Activated T-cell treated with anti-CD3 and anti-CD28 coated beads for 48 hours (primary cell): ENCODE results near the gene KIAA0319L.
"Not testable (repeated sequence)": the region's sequence is repeated elsewhere in the genome, so short reads cannot be mapped to it uniquely, and the experiment has no call there.

Experiments
- DNase-seq: peaks from one replicate; pipeline ENCODE4 v3.0.0-alpha.2; 2020; ENCODE audit warnings: low read depth

KIAA0319L gene

DNA sequence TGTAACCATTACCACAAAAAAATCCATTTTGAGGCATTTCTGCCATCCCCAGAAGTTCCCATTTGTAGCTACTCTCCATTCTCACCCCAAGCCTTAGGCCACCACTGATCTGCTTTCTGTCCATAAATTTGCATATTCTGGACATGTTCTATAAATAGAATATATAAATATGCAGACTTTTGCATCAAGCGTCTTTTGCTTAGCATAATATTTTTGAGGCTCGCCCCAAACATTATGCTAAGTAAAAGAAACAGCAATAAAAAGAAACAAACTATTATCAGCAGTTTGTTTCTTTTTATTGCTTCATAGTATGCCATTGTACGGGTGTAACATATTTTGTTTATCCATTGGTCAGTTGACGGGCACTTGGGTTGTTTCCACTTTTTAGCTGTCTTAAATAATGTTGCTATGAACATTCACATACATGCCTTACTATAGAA lies 23.8 kb upstream of the KIAA0319L start:
- no peak for DNase-seq

DNA sequence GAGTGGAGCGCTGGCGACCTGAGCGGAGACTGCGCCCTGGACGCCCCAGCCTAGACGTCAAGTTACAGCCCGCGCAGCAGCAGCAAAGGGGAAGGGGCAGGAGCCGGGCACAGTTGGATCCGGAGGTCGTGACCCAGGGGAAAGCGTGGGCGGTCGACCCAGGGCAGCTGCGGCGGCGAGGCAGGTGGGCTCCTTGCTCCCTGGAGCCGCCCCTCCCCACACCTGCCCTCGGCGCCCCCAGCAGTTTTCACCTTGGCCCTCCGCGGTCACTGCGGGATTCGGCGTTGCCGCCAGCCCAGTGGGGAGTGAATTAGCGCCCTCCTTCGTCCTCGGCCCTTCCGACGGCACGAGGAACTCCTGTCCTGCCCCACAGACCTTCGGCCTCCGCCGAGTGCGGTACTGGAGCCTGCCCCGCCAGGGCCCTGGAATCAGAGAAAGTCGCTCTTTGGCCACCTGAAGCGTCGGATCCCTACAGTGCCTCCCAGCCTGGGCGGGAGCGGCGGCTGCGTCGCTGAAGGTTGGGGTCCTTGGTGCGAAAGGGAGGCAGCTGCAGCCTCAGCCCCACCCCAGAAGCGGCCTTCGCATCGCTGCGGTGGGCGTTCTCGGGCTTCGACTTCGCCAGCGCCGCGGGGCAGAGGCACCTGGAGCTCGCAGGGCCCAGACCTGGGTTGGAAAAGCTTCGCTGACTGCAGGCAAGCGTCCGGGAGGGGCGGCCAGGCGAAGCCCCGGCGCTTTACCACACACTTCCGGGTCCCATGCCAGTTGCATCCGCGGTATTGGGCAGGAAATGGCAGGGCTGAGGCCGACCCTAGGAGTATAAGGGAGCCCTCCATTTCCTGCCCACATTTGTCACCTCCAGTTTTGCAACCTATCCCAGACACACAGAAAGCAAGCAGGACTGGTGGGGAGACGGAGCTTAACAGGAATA lies 20.1 kb upstream of the KIAA0319L start:
- peak; percentile 41 for DNase-seq

DNA sequence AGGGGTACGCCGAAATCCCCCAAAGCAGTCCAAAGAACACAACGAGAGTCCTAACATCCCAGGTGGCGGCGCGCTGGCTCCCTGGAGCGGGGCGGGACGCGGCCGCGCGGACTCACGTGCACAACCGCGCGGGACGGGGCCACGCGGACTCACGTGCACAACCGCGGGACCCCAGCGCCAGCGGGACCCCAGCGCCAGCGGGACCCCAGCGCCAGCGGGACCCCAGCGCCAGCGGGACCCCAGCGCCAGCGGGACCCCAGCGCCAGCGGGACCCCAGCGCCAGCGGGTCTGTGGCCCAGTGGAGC lies 19.5 kb upstream of the KIAA0319L start:
- DNase-seq = not testable (repeated sequence)

DNA sequence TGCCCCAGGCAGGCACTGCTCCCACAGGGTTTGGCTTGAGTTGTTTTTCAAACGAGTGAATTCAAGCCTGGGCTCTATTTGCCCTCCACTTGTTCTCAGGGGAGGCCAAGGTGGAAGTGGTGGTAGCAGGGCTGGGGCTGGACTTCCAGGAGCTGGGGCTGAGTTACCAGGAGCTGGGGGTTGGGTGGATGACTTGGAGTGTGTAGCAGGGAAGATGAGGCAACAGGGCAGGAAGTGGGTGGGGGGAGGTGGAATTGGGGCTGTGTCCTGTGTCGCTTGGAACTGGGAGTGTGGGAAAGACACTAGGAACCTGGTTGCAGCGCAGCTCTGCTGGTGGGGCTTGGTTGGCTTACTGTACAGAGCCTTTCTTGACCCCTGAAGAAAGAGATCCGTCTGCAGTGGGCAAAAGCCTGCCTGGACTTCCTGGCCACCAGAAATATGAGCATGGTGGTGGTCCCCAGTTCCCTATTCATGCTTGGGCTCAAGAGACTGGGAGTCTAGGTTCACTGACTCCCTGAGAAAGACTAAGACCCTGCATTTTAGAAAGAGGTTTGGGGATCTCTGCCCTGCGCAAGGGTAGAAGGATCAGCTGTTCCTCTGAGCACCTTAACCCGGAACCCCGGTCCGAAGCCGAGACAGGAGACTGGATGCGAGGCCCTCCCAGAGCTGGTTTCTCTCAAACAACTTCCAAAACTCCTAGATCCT lies 19.0 kb upstream of the KIAA0319L start:
- DNase-seq = no peak

DNA sequence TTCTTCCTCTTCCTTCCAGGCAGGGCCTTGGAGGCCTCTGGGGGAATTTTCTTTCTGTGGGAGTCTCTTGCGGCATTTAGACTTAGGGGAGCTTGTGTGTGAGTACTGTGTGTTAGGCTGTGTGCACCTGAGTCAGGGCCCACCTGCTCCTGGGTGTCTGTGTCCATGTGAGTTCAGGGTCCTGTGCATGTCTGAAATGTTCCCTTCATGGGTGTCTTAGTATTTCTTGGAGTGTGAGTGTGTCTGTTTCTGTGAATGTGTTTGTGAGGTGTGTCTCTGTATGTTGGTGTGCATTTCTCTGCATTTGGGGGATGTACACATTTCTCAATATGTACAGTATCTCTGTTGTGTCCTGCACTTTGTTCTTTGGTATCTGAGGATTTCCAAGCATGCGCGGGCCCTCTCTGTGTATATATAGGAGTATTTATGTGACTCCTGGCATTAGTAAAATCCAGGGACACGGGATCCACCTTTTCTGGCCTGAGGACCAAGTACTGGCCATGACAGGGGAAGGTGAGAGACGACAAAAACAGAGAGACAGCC lies 18.3 kb upstream of the KIAA0319L start:
- no peak for DNase-seq

DNA sequence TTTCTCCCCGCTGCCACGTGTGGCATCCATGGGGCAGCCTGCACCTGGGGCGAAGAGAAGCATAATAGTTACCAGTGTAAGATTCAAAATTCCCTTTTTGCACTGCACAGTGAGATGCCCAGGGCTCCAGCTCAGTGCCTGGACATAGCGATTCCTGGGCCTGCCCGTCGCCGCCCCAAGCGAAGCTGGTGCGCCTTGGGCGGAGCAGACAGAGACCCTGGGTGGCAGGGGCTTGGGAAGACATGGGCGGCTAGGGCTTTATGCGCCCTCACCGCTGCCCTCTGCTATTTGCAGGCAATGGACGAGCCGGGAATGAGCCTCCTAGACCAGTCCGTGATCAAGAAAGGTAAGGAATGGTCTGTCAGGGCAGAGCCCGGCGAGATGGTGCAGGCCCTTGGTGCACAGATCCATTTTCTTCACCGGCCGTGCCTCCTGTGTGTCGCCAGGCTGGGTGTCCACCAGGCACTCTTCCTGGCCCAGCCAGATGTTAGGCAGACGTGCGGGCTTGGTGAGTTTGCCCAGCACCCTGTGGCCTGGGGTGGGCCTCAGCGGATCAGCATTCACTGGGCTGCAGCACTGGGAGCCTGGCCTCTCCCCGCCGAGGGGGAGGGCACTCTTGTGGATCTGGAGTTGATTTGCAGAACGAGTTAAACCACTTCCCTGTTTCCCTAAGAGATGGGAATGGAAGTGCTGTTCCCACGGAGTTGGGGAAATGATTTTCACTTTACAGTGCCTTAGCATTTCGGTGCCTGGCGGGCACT lies 17.6 kb upstream of the KIAA0319L start:
- no peak for DNase-seq

DNA sequence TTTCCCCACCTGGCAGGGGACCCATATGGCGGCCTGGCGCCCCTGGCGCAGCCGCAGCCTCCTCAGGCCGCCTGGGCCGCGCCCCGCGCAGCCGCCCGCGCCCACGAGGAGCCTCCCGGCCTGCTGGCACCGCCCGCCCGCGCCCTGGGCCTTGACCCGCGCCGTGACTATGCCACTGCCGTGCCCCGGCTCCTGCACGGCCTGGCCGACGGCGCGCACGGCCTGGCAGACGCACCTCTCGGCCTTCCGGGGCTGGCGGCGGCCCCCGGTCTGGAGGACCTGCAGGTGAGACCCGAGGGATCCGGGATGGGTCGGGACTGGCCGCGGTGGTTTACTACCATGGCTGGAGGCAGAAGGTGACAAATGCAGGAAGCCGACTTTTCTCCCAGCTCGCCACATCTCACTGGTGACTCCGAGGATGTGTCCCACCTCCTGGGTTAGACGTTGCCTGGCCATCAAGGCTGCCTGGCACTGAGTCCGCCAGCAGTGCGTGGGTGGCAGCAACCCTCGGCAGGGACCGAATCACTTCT lies 17.0 kb upstream of the KIAA0319L start:
- DNase-seq = no peak

DNA sequence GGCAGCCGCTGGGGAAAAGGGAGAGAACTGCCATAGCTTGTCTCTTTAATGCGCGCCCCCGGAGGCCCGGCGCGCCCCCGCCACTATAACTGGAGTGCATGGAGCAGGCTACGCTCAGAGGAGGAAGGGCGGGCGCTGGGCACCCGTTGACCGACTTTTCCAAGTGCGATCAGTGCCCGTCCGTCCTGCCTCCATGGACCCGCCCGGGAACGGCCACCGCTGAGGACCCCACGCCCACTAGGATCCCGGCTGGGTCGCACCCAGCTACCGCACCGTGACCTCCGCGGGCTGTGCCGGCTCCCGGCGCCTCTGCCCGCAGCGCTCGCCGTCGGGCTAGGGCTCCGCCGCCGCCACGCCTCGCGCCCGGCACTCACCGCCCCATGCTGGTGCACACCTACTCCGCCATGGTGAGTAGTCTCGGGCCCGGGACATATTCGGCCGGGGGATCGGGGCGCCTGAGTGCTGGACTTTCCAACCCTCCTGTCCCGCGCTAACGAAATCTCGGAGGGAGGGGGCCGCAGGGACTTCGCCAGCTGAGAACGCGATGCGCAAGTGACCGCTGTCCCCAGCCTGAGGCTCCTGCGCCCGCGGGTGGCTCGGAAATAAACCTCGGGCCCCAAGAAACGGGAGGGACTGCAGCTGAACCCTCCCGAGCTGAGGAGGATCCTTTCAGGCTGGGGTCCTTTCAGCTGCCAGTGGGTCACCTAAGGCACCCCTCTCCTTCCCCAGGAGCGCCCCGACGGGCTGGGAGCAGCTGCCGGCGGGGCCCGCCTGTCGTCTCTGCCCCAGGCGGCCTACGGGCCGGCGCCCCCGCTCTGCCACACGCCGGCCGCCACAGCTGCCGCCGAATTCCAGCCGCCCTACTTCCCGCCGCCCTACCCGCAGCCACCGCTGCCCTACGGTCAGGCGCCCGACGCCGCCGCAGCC lies 16.3 kb upstream of the KIAA0319L start, which contains the start of gene TFAP2E:
Gene TFAP2E, plus strand, starts transcription at position 117 of the 927 bp plus-strand sequence. Its CDS starts 264 bp downstream, at position 381.
- no peak for DNase-seq

DNA sequence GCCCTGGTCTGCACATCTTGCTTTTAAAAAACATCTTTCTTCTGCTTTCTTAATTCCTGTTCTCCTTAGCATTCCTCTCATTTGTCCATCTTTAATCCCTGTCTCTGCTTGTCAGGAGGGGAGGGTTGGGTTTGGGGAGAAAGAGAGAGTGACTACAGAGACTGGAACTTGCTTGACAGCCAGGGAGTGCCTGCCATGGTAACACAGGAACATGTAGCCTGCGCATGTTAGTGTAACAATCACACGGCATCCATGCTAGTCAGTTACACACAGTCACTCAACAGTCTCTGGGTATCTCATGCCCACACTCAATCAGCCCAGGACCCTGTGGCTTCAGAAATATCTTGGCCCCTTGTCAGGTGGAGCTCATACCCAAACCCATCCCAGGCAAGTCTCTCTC lies 15.1 kb upstream of the KIAA0319L start:
- no peak for DNase-seq

DNA sequence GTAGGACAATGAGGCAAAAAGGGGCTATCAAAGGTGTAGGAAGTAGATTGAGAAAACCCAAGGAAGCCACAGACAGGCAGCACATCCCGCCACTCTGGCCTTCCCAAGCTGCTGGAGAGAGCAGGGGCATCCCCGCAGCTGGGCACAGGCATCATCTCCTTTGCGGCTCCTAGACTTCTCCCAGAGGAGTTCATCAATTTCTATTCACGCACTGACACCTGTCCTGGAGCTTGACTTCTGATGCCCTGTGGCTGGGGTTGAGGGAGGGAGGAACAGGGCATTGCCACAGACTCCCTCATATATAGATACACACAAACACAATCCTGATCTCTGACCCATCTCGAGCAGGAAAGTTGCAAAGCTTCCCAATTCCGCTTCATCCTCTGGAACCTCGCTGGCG lies 14.1 kb upstream of the KIAA0319L start:
- DNase-seq = no peak

DNA sequence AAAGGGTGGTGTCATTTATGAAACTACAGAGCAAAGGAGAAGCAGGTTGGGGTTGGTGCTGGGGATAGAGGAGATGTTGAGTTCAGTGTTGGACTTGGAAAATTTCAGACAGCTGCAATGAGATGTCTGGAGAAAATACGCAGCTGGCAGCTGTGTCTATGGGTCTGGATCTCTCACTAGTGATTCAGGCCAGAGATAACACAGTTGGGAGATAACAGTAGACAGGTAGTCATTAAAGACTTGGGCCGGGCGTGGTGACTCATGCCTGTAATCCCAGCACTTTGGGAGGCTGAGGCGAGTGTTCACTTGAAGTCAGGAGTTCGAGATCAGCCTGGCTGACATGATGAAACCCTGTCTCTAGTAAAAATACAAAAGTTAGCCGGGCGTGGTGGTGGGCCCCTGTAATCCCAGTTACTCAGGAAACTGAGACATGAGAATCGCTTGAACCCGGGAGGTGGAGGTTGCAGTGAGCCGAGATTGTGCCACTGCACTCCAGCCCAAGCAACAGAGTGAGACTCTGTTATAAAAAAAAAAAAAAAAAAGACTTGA lies 13.5 kb upstream of the KIAA0319L start:
- no peak for DNase-seq

DNA sequence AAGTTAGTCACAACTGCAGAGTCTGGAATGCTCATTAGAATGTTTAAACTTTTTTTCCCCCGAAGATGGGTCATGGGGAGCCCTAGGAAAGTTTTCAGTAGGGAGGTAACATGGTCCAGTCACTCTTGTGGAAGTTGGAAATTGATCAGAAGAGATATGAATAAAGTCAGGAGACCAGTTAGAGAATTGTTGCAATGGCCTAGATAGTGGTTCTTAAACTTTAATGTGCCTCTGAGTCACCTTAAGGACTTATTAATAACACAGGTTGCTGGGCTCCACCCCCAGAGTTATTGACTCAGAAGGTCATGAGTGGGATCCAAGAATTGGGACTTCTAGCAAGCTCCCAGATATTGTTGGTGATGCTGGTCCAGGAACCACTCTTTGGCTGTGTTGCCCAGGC lies 12.7 kb upstream of the KIAA0319L start:
- no peak for DNase-seq

DNA sequence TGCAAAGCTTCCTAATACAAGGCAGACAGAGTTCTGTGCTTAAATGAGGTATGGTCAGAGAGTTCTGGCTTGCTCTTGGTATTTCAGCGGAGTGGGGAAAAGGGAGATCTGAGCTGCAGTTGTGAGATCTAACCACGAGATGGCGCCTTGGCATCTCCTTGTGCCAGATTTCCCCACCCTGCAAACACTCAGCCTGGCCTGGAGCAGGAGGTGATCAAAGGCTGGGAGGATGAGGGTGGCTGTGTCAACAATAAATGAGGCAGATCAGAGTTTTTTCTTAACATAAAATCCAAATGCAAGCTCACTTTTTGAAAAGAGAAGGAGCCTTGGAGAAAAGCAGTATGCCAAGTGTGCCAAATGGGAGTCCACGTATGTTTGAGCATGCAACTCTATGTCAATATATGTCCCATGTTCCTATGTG lies 11.8 kb upstream of the KIAA0319L start:
- DNase-seq = peak; percentile 48

DNA sequence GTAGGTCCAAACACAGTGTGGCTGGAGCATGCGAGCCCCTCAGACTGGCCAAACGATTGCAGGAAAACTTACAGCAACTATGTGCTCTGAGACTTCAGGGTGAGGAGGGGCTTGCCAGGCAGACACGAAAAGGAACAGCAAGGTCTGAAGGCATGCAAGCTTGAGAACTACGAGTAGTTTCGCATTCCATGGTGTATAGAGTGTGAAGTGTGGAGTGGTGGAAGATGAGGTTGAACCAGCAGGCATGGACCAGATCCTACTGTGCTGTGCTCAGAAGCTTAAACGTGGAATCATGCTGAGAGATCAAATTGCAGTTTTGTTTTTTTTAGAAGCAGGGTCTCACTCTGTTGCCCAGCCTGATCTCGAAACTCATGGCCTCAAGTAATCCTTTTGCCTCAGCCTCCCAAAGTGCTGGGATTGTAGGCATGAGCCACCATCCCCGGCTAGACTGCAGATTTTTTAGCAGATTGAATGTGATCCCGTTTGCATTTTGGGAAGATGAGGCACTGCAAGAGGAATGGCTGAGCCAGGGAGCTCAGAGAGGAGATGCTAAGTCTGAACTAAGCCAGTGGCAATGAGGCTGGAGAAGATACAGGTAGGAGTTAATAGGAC lies 10.8 kb upstream of the KIAA0319L start:
- DNase-seq = no peak

DNA sequence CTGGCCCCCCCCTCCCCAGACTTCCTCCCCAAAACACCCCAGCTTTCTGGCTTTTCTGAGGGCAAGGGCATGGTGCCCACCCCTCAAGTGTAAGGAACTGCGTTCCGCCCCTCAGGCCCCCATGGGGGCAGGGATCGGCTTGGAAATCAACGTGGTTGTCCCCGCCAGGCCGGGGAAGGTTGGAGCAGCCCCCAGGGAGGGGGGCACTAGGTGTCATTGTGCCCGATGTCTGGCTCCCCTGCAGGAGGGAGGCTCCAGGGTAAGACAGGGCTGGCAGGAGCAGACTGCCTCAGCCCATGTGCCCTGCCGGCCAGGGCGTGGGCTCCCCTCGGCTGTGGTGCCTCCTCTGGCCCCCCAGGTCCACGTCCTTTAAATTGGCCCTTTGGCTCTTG lies 8.5 kb upstream of the KIAA0319L start:
- DNase-seq = no peak

DNA sequence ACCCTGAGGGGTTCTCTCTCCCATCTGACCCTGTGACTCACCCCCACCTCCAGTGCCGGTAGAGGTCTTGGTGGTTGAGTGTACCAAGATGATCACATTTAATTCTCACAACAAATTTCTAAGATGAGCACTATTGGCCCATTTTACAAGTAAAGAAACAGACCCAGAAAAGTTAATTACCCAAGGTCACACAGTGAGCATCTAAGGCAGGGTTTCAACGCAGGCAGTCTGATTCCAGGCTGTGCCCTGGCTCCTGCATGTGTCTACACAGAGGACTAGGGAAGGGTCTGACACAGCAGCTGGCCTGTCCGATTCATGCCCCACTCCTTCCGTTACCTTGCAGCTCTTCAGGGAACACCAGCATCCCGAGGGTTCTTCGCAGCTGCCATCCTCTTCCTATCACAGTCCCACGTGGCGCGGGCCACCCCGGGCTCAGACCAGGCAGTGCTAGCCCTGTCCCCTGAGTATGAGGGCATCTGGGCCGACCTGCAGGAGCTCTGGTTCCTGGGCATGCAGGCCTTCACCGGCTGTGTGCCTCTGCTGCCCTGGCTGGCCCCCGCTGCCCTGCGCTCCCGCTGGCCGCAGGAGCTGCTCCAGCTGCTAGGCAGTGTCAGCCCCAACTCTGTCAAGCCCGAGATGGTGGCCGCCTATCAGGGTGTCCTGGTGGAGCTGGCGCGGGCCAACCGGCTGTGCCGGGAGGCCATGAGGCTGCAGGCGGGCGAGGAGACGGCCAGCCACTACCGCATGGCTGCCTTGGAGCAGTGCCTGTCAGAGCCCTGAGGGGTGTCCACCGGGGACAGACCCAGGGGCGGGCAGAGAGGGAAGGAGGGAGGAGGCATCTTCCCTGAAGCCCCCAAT lies 7.9 kb upstream of the KIAA0319L start:
- DNase-seq = no peak

DNA sequence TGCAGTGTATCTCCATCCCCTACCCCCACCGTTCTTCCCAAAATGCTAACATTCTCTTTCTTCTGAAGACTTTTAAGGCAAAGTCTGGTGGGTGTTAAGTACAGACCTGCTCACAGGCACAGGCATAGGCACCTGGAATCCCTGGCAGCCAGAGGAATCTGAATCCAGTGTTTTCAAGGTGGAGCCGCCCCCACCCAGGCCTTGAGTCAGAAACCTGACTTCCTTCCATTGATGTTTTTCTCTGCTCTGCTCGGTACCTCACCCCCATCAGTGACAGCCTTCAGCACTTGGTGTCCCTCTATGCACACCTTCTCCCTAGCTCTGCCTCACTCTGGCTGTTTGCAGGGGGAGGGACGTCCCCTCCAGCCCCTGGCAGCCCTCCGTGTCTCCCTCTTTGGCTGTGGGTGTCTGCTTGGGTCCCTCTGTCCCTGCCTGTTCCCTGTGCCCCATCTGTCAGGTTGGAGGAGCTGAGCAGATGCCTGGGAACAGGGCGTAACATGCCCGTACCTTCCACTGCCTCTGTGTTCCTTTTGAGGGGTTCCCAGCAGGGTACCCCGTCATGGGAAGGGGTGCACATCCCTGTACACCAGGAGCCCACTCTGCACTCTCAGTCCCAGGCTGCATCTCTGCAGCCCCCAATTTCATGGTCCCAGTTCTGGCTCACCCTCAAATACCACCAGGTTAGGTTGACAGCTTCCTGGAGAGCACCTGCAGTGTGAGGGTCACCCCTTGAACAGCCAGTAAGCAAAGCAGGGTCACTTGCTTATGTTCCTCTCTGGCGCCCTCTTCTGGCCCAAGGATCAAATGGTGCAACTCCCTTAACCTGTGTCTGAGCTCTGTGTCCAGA lies 7.1 kb upstream of the KIAA0319L start:
- DNase-seq = peak; percentile 73

DNA sequence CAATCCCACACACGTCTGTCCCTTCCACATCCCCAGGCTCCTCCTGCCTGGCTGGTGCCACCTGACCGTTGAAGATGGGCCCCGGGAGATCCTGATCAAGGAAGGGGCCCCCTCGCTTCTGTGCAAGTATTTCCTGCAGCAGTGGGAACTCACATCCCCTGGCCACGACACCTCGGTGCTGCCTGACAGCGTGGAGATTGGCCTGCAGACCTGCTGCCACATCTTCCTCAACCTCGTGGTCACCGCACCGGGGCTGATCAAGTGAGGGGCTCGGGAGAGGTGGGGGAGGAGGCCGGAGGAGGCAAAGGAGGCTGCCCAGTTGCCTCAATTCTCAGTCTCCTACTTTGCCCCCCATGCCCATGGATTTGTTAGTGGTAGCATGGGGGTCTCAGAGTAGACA lies 6.0 kb upstream of the KIAA0319L start:
- no peak for DNase-seq
